HCT116 (cell line): Measurements from ENCODE around the gene CD2.

Source experiments
- CEBPB ChIP-seq: IDR thresholded peaks from 2 replicates; pipeline ENCODE4 v1.6.1; 2012; ENCODE audit warnings: low read depth
- CTCF ChIP-seq, 3 experiments: fragments of 200-600 bp in 1 of 3; sonication (generic) in 1 of 3; IDR thresholded peaks in 2 of 3; conservative IDR thresholded peaks in 1 of 3; 2 replicates each; pipeline ENCODE4 v1.5.1; 2012 to 2017; ENCODE audit warnings: low read depth in 2 of 3, low read length in 2 of 3, antibody characterized with exemption in 1 of 3, borderline replicate concordance in 1 of 3, control low read depth in 1 of 3, mild to moderate bottlenecking in 1 of 3, mixed read lengths in 1 of 3, mixed run types in 1 of 3, moderate library complexity in 1 of 3; ENCODE audit not compliant: insufficient read depth in 1 of 3
- EZH2phosphoT487 ChIP-seq: fragments of 200-600 bp; IDR thresholded peaks from 2 replicates; pipeline ENCODE4 v1.6.1; 2018; ENCODE audit warnings: antibody characterized with exemption, borderline replicate concordance
- JUND ChIP-seq: IDR thresholded peaks from 2 replicates; pipeline ENCODE4 v1.6.1; 2012
- POLR2A ChIP-seq: IDR thresholded peaks from 2 replicates; pipeline ENCODE4 v1.7.0; 2011; ENCODE audit warnings: borderline replicate concordance; ENCODE audit not compliant: insufficient read depth, insufficient read length; ENCODE audit errors: extremely low read depth
- SIN3A ChIP-seq: IDR thresholded peaks from 2 replicates; pipeline ENCODE4 v1.6.1; 2012; ENCODE audit warnings: low read depth

GRCh38 chr1:116760996-116761665 lies 6.9 kb downstream of the CD2 start:
- TF ChIP-seq POLR2A (no peak), CEBPB (no peak), CTCF (IDR thresholded peaks at IDR 0.05 in 2 of 3, conservative IDR thresholded peaks at IDR 0.05 in 1 of 3; ENCODE audit: borderline replicate concordance in 1 of 3, insufficient read depth in 1 of 3, low read depth in 2 of 3, low read length in 2 of 3) (no peak), JUND (no peak), EZH2phosphoT487 (no peak), SIN3A (no peak)
